Endothelial cell (in vitro differentiated cells): Measurements from ENCODE around the gene SMIM10L1. TPM values are rescaled to one million over a fixed set of nuclear protein-coding genes. Genes with fewer than 3 reads are reported as not detected.

Source experiments
- DNase-seq: peaks from one replicate; pipeline ENCODE4 v3.0.0; 2021; ENCODE audit warnings: low spot score
- H3K27ac Mint-ChIP-seq: one replicate; pipeline ENCODE4 v1.8.0; 2021; ENCODE audit warnings: mixed read lengths, inconsistent platforms; ENCODE audit not compliant: unreplicated experiment
- H3K27me3 Mint-ChIP-seq: one replicate; pipeline ENCODE4 v1.8.0; 2021; ENCODE audit warnings: mild to moderate bottlenecking, moderate library complexity, mixed read lengths, inconsistent platforms; ENCODE audit not compliant: unreplicated experiment
- H3K36me3 Mint-ChIP-seq: one replicate; pipeline ENCODE4 v1.8.0; 2021; ENCODE audit warnings: mild to moderate bottlenecking, low read depth, mixed read lengths, inconsistent platforms; ENCODE audit not compliant: unreplicated experiment
- H3K4me1 Mint-ChIP-seq: one replicate; pipeline ENCODE4 v1.8.0; 2021; ENCODE audit warnings: mild to moderate bottlenecking, mixed read lengths, inconsistent platforms; ENCODE audit not compliant: unreplicated experiment
- H3K4me3 Mint-ChIP-seq: one replicate; pipeline ENCODE4 v1.8.0; 2021; ENCODE audit warnings: mild to moderate bottlenecking, mixed read lengths, inconsistent platforms; ENCODE audit not compliant: unreplicated experiment
- H3K9me3 Mint-ChIP-seq: one replicate; pipeline ENCODE4 v1.8.0; 2021; ENCODE audit warnings: mixed read lengths, inconsistent platforms; ENCODE audit not compliant: unreplicated experiment
- total RNA-seq: library from RNA; stranded (reverse); fragmentation: NEBNext Ultra II Directional; extraction: Animal tissue kit (Norgen Biotek cat#: 25700); gene quantifications from one replicate; pipeline ENCODE4 v1.2.1, GENCODE V29; 2021; ENCODE audit not compliant: unreplicated experiment
- TF ChIP-seq, protein P1 (sequence below): fragments of 200-600 bp; sonication (generic); IDR thresholded peaks from one replicate; pipeline ENCODE4 v1.5.0; 2021; ENCODE audit warnings: antibody characterized with exemption; ENCODE audit not compliant: unreplicated experiment

The SMIM10L1 gene
- total RNA-seq, 1 donor from 2014 or later: 15.9 TPM

DNA sequence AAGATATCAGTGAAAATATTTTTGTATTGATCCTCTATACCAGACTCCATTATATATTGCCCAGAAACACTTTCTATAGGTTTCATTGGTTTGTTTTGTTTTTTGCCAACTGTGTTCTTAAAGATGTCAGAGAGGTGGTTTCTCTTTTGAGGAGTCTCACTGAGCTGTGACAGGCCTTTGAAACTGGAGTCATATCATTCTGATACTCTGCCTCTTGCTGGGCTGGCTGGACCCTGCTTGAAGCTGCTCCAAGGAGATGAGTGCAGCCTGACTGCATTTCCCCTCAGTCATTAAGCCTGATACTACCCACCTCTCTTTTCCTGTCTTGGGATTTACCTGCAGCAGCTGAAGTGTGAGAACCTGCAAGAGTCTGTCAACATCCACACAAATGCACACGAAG, 20.2 kb upstream of the SMIM10L1 start:
- Mint-ChIP-seq H3K4me1 (no peaks in the 10 kb centered on the region), H3K27me3 (peaks cover 3% of the 10 kb centered on the region), H3K36me3 (peaks cover 14% of the 10 kb centered on the region), H3K27ac (no peak overlapping the region), H3K9me3 (no peaks in the 10 kb centered on the region), H3K4me3 (no peak overlapping the region)
- TF ChIP-seq, protein P1, sequence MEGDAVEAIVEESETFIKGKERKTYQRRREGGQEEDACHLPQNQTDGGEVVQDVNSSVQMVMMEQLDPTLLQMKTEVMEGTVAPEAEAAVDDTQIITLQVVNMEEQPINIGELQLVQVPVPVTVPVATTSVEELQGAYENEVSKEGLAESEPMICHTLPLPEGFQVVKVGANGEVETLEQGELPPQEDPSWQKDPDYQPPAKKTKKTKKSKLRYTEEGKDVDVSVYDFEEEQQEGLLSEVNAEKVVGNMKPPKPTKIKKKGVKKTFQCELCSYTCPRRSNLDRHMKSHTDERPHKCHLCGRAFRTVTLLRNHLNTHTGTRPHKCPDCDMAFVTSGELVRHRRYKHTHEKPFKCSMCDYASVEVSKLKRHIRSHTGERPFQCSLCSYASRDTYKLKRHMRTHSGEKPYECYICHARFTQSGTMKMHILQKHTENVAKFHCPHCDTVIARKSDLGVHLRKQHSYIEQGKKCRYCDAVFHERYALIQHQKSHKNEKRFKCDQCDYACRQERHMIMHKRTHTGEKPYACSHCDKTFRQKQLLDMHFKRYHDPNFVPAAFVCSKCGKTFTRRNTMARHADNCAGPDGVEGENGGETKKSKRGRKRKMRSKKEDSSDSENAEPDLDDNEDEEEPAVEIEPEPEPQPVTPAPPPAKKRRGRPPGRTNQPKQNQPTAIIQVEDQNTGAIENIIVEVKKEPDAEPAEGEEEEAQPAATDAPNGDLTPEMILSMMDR: no peak
- no peak for DNase-seq

DNA sequence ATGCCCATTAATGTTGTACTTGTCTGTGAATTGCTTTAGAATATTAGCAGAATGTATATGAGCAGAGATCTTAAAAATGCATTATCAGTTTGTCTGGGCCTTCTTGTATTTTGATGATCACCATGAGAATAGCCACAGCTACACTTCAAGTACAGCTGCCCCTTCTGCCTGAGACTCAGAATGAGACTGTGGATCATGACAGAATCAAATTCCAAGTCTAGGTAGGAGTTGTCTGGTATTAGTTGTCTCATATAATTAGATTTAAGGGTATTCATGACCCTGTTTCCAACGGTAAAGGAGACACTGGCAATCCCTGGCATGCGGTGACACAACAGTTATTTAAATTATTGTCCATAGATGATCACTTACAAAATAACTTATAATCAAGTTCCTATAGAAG, 18.3 kb upstream of the SMIM10L1 start:
- no peak for DNase-seq
- H3K27me3 Mint-ChIP-seq: peaks cover 3% of the 10 kb centered on the region
- TF ChIP-seq, protein P1: no peak
- H3K36me3 Mint-ChIP-seq: peaks cover 14% of the 10 kb centered on the region
- H3K4me3 Mint-ChIP-seq: no peak overlapping the region
- H3K27ac Mint-ChIP-seq: no peak overlapping the region
- H3K9me3 Mint-ChIP-seq: no peaks in the 10 kb centered on the region
- H3K4me1 Mint-ChIP-seq: no peaks in the 10 kb centered on the region

DNA sequence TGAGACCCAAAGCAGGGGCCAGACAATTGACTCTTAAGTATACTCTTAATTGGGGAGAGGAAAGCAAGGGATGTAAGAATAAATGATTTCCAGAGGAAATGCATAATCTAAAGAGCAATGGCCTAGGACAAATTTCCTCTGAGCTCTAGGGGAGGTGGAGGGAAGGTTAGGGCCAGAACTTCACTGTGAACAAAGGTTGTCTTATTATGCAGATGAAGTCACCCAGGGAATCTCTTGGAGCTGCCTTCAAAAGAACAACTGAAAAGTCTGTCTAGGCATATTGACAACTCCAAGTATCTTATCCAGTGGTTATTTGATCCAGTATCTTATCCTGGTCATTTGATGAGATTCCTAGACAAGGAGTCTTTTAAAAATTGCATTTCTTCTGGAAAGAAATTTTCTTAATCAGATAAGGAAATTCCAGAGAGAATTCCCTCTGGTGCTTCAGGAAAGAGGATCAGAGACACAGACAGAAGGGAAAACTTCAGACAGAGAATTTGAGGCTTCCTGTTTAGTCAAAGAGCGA, 16.5 kb upstream of the SMIM10L1 start:
- peaks cover 14% of the 10 kb centered on the region for H3K36me3 Mint-ChIP-seq
- H3K9me3 Mint-ChIP-seq: no peaks in the 10 kb centered on the region

DNA sequence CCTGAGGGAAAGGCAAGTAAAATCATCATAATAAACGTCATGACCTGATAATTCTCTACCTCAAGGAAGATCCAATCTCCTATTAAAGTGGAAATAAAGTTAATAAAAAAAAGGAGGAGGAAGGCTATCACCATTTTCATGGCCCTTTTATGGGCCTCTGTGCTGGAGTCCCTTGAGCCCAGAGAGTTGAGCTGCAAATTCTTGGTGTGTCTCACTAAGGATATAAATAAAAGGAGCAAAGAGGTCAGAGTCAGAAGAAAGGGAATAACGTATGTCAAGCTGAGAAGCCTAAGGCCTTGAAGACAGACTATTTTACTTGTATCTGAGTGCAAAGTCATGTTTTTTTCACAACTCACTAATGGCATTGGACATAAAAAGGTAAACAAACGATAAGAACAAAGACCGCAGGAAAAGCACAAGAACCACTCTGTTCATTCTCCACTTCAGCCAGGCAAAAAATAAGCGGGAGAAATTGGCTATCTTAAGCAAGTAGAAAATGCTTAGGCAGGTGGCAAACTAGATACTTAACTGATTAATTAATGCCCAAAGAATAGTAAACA, 12.0 kb upstream of the SMIM10L1 start:
- TF ChIP-seq, protein P1: no peak
- Mint-ChIP-seq H3K9me3 (no peaks in the 10 kb centered on the region), H3K27ac (no peak overlapping the region), H3K4me3 (no peak overlapping the region), H3K4me1 (peaks cover 3% of the 10 kb centered on the region), H3K36me3 (peaks cover 6% of the 10 kb centered on the region), H3K27me3 (peaks cover 2% of the 10 kb centered on the region)
- no peak for DNase-seq

More for the DNA sequence above, 16.5 kb upstream of the SMIM10L1 start:
- DNase-seq: no peak
- H3K4me3 Mint-ChIP-seq: no peak overlapping the region
- TF ChIP-seq, protein P1: no peak
- H3K27me3 Mint-ChIP-seq: peaks cover 3% of the 10 kb centered on the region
- peaks cover 3% of the 10 kb centered on the region for H3K4me1 Mint-ChIP-seq
- no peak overlapping the region for H3K27ac Mint-ChIP-seq

DNA sequence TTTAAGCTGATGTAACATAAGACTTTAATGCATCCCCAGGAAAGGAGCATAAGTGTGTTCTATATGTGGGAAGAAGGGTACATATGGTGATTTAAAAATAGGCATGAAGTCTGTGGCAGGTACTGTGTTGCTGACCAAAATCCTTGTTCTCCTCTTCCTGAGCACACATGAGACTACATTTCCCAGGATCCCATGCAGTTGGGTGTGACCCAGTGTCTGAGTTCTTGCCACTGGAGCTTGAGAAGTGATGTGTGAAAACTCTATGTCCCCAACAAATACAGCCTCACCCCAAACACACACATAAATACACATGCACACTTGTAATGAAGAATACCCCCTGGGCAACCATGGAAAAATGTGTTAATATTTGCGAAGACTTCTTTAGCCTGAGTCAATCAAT, 8.5 kb upstream of the SMIM10L1 start:
- no peak for DNase-seq
- no peaks in the 10 kb centered on the region for H3K9me3 Mint-ChIP-seq
- TF ChIP-seq, protein P1: no peak
- peaks cover 9% of the 10 kb centered on the region for H3K4me1 Mint-ChIP-seq
- H3K27me3 Mint-ChIP-seq: peaks cover 2% of the 10 kb centered on the region
- H3K4me3 Mint-ChIP-seq: no peak overlapping the region
- no peak overlapping the region for H3K27ac Mint-ChIP-seq
- peaks cover 5% of the 10 kb centered on the region for H3K36me3 Mint-ChIP-seq
